ENCODE measurements around the gene MYL6. TPM values are rescaled to one million over a fixed set of nuclear protein-coding genes. Genes with fewer than 3 reads are reported as not detected.

Gene MYL6
- total and polyA plus RNA-seq, 10 of the 15 experiments (the other 5 are each of a cell fraction or from before 2014, with no cell fraction given), result 1,000 to 4,116 (median 1,828) TPM

- TF ChIP-seq NBN (IDR thresholded peaks at IDR 0.05) (no peak), POLR2A (IDR thresholded peaks at IDR 0.05; ENCODE audit: low read depth, low read length) (peak; percentile 2), POLR2AphosphoS2 (IDR thresholded peaks at IDR 0.05; ENCODE audit: low read depth, low read length) (peak; percentile 4)
Measured at GRCh38 chr12:56159482-56160192, 1.5 kb downstream of the MYL6 start (continued).

GRCh38 chr12:56160193-56160763 lies 2.1 kb downstream of the MYL6 start:
- BruUV-seq (replicated peaks), result no TSS peak
- H4K20me1 ChIP-seq (ENCODE audit: control insufficient read depth, insufficient read depth), result no peaks in the 10 kb centered on the region
- in situ Hi-C loops (cut with MboI) (no loop called here), intact Hi-C loops (cut with micrococcal nuclease; ENCODE audit: unreplicated experiment) (no loop called here)
- DNase-seq (ENCODE audit: low read depth, low spot score), result no peak
- no peaks in the 10 kb centered on the region for H3K27me3 ChIP-seq (replicated peaks in 1 of 2; ENCODE audit: control insufficient read depth in 2 of 2, insufficient read depth in 2 of 2, low read length in 1 of 2)
- POLR2A ChIA-PET, result interaction anchor here (0.8 to 2.5 kb wide), 5 partner anchors 9 to 33 kb away, joined by 5 to 19 read pairs (median 11); partner anchors contain the start of genes ESYT1 and SMARCC2
- no peak for FAIRE-seq
- no peak overlapping the region for H2AFZ ChIP-seq (ENCODE audit: control insufficient read depth, low read depth, low read length)
- H3K9me3 ChIP-seq (replicated peaks; ENCODE audit: control insufficient read depth, insufficient read depth, low read length), result no peaks in the 10 kb centered on the region
- 5% methylated on average over 7 of the region's 7 CpGs for WGBS (ENCODE audit: insufficient coverage, insufficient replicate concordance, low lambda C conversion rate, missing lambda C conversion rate)
- H3K4me2 ChIP-seq (ENCODE audit: control insufficient read depth, insufficient read depth), result peak overlapping the region; percentile 98
- H3K36me3 ChIP-seq (ENCODE audit: control insufficient read depth in 2 of 2, insufficient read depth in 2 of 2, low read length in 1 of 2), result peaks cover 23 to 33% of the 10 kb centered on the region in 2 experiments
- H3K27ac ChIP-seq (ENCODE audit: control insufficient read depth, insufficient read depth), result peak overlapping the region; percentile 91
- H3K79me2 ChIP-seq (ENCODE audit: control insufficient read depth, insufficient read depth, low read length), result peaks cover 39% of the 10 kb centered on the region
- SMC1A ChIA-PET (ENCODE audit: uncharacterized antibody, unreplicated experiment), result interaction anchor here (2.4 to 2.7 kb wide), 2 partner anchors 27 to 32 kb away, joined by 12 read pairs; partner anchors contain the start of gene ESYT1
- CTCF ChIA-PET, result interaction anchor here (1.2 to 2.1 kb wide), 3 partner anchors 28 to 34 kb away, joined by 4 to 11 read pairs (median 10); partner anchors contain the start of gene SMARCC2
- H3K4me3 ChIP-seq, result peak overlapping the region; percentile 90
- ATAC-seq, result peak; percentile 20
- RAD21 ChIA-PET (ENCODE audit: unreplicated experiment), result interaction anchor here (2.1 to 2.8 kb wide), 2 partner anchors 29 to 33 kb away, joined by 14 to 18 read pairs; partner anchors contain the start of genes ESYT1 and SMARCC2
- H3K9ac ChIP-seq (ENCODE audit: control insufficient read depth, insufficient read depth, low read length), result peak overlapping the region; percentile 89
- H3K4me1 ChIP-seq (ENCODE audit: control insufficient read depth, insufficient read depth, low read length), result peaks cover 17% of the 10 kb centered on the region
- TF ChIP-seq PBX3 (IDR thresholded peaks at IDR 0.05; ENCODE audit: insufficient replicate concordance, low read depth, low read length) (peak; percentile 0), ZNF207 (IDR thresholded peaks at IDR 0.05; ENCODE audit: borderline replicate concordance) (no peak), ATF3 (IDR thresholded peaks at IDR 0.05; ENCODE audit: borderline replicate concordance, extremely low read depth, low read depth, low read length) (no peak), POLR2AphosphoS5 (IDR thresholded peaks at IDR 0.05; ENCODE audit: low read length) (0 out of 2 replicates have a peak, but pooled peaks have one; percentile 70), E2F8 (IDR thresholded peaks at IDR 0.05; ENCODE audit: low read depth, partially characterized antibody) (no peak), TBL1XR1 (IDR thresholded peaks at IDR 0.05; ENCODE audit: low read depth, low read length) (no peak), SUZ12 (IDR thresholded peaks at IDR 0.05; ENCODE audit: unreplicated experiment) (no peak), PKNOX1 (IDR thresholded peaks at IDR 0.05) (no peak), E2F4 (IDR thresholded peaks at IDR 0.05; ENCODE audit: low read depth, low read length) (no peak)
